GM12872 (cell line): Measurements from ENCODE around the gene CASZ1.

ENCODE experiments used
- CTCF ChIP-seq: IDR thresholded peaks from 3 replicates; pipeline ENCODE4 v1.5.1; 2011; ENCODE audit warnings: low read depth, mild to moderate bottlenecking, low read length, moderate library complexity; ENCODE audit not compliant: insufficient read depth

Gene CASZ1

DNA sequence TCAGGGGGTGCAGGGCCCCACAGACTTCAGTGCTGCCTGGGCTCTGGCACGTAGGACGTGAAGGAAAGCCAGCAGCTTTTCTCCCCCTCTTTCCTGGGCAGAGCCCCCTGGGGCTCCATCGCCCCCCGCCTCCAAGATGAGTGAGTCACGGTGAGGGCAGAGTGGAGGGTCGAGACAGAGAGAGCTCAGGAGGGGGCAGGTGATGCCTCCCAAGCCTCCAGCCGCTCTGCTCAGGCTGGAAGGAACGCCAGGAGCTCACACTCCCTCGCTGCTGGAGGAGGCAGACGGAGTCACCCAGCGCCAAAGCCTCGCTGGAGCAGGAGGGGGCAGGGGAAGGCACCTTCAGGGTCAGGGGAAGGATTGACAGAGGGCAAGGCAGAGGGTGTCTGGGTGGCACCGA, 119.5 kb downstream of the CASZ1 start:
- no peak for TF ChIP-seq CTCF

DNA sequence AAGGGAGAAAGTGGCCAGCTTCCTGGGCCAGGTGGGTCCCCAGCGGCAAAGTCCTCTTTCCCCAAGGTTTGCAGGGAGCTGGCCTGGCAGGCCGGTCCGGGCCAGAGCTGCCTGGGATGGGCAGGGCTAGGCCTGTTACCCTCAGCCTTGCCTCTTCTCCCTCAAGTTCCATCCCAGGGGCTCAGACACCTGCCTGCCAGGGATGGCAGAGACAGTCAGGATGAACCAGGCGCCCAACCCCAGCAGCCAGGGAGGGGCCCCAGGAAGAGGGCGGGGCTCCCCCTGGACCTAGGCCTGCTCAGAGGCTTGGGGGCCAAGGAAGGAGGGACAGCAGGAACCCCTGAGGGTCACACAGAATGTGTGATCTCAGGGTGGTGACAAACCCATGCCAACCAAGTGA, 120.6 kb downstream of the CASZ1 start:
- TF ChIP-seq CTCF, result no peak

DNA sequence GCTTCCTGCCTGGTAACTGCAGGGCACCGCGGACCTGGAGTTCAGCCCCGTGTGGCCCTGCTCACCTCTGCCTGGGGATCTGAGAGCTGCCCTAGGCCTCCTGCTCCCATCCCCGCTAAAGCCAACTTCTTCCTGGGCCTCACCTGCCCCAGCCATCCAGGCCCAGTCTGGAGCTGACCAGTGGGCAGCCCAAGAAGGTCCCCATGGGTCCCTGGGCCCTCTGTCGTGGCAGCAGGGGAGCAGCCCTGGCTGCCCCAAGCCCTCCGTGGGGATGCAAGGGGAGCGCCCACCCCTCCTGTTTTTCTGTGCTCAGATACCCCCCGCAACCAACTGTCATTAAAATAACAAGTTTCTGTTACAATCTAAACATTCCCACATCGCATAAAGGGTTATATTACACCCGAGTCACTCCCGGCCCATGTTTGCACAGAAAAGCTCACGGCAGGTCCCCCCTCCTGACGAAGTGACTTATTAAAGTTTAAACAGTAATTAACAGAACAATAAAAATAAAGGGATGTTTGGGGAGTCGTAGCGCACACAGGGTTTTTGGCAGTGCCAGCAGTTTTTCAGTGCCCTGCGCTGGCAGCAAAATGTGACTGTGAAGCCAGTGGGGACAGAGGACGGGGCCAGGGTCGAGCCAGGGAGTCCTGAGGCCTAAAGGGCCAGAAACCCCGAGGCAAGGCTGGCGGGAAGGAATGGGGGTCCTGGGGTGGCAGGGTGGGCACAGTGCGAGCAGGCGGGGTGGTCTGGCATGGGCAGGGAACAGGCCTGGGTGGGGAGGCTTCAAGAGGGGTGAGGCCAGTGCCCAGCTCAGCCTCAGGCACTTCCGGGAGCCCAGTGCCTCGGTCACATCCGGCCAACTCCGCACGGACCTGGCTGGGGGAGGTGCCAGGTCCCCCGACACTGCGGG, 121.5 kb downstream of the CASZ1 start:
- no peak for TF ChIP-seq CTCF

- no peak for TF ChIP-seq CTCF
These were observed 122.2 kb downstream of the CASZ1 start for GRCh38 chr1:10674222-10674621.

- TF ChIP-seq CTCF, result no peak
These were observed 123.2 kb downstream of the CASZ1 start for GRCh38 chr1:10673109-10673711.

DNA sequence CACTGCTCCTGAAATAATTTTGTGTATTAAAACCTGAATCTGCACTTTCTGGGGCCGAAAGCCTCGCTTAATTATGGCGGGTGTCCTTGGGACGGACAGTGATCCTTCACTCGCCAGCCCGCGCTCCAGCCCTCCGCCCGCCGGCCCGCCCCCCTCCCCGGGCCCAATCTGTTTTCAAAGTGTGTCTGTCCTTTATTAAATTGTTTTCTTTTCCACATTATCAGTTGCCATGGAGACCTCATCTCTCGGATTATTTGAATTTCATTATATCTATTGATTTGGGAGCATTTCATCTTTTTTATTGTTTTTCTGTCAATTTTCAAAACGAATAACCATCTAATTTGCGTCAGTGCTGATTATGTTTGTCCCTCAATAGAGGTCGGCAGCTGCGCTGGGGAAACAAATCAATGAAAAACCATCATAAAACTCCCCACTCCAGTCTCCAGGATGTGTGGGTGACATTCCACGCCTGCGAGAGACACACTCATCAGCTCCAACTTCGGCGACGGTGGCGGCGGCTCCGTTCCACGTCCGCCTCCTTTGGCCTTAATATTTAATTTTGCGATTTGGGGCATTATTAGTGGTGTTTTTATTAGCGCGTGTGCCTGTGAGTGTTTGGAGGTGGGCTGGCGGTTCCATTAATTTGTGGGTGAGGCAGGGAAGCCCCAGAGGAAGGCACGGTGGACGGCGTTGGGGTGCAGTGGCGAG, 123.9 kb downstream of the CASZ1 start:
- TF ChIP-seq CTCF, result no peak

GRCh38 chr1:10671622-10672342, 124.7 kb downstream of the CASZ1 start:
- TF ChIP-seq CTCF, result no peak
